Nephron (organoid): ENCODE results near the gene BRD7.

Experiments used
- H3K27ac Mint-ChIP-seq, 3 experiments: 2 replicates each; pipeline ENCODE4 v1.8.0; 2020; ENCODE audit warnings: mixed read lengths in 3 of 3, mild to moderate bottlenecking in 2 of 3, moderate library complexity in 1 of 3
- H3K27me3 Mint-ChIP-seq: 2 replicates; pipeline ENCODE4 v1.8.0; 2021; ENCODE audit warnings: low read depth, mild to moderate bottlenecking, moderate library complexity, mixed read lengths
- H3K36me3 Mint-ChIP-seq: 2 replicates; pipeline ENCODE4 v1.8.0; 2020; ENCODE audit warnings: low read depth, mixed read lengths
- H3K4me1 Mint-ChIP-seq: 2 replicates; pipeline ENCODE4 v1.8.0; 2020; ENCODE audit warnings: mixed read lengths
- H3K4me3 Mint-ChIP-seq, 3 experiments: 2 replicates each; pipeline ENCODE4 v1.8.0; 2020; ENCODE audit warnings: mild to moderate bottlenecking in 3 of 3, mixed read lengths in 3 of 3, moderate library complexity in 2 of 3
- H3K9me3 Mint-ChIP-seq: 2 replicates; pipeline ENCODE4 v1.8.0; 2020; ENCODE audit warnings: mixed read lengths
- TF ChIP-seq, protein P1 (sequence below), 3 experiments: fragments of 200-600 bp; sonication (generic); IDR thresholded peaks; one replicate each; pipeline ENCODE4 v1.5.0; 2021; ENCODE audit warnings: antibody characterized with exemption in 3 of 3; ENCODE audit not compliant: unreplicated experiment in 3 of 3

BRD7 gene

DNA sequence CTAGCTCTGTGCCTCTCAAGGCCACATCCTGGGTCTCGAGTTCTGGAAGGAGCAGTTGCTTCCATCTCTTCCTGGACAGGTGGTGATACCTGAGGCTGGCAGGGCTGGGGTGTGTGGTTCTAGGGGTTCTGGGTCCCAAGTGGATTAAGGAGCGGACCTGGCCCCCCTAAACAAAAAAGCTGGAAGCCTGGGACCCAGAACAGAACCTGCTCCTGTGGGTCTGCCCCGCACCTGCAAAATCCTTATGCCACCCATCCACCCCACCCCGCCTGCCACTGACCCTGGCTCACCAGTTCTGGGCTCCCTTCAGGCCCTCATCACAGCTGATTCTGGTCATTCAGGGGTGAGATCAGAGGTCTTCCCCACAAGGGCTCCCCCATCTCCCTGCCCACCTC is 57.7 kb downstream of the BRD7 start:
- no peak overlapping the region for H3K27ac Mint-ChIP-seq
- H3K36me3 Mint-ChIP-seq: peaks cover 23% of the 10 kb centered on the region
- no peaks in the 10 kb centered on the region for H3K4me1 Mint-ChIP-seq
- no peak overlapping the region for H3K4me3 Mint-ChIP-seq
- no peaks in the 10 kb centered on the region for H3K9me3 Mint-ChIP-seq
- no peaks in the 10 kb centered on the region for H3K27me3 Mint-ChIP-seq
- TF ChIP-seq, protein P1, sequence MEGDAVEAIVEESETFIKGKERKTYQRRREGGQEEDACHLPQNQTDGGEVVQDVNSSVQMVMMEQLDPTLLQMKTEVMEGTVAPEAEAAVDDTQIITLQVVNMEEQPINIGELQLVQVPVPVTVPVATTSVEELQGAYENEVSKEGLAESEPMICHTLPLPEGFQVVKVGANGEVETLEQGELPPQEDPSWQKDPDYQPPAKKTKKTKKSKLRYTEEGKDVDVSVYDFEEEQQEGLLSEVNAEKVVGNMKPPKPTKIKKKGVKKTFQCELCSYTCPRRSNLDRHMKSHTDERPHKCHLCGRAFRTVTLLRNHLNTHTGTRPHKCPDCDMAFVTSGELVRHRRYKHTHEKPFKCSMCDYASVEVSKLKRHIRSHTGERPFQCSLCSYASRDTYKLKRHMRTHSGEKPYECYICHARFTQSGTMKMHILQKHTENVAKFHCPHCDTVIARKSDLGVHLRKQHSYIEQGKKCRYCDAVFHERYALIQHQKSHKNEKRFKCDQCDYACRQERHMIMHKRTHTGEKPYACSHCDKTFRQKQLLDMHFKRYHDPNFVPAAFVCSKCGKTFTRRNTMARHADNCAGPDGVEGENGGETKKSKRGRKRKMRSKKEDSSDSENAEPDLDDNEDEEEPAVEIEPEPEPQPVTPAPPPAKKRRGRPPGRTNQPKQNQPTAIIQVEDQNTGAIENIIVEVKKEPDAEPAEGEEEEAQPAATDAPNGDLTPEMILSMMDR (IDR thresholded peaks at IDR 0.05; ENCODE audit: unreplicated experiment in 3 of 3): no peak

DNA sequence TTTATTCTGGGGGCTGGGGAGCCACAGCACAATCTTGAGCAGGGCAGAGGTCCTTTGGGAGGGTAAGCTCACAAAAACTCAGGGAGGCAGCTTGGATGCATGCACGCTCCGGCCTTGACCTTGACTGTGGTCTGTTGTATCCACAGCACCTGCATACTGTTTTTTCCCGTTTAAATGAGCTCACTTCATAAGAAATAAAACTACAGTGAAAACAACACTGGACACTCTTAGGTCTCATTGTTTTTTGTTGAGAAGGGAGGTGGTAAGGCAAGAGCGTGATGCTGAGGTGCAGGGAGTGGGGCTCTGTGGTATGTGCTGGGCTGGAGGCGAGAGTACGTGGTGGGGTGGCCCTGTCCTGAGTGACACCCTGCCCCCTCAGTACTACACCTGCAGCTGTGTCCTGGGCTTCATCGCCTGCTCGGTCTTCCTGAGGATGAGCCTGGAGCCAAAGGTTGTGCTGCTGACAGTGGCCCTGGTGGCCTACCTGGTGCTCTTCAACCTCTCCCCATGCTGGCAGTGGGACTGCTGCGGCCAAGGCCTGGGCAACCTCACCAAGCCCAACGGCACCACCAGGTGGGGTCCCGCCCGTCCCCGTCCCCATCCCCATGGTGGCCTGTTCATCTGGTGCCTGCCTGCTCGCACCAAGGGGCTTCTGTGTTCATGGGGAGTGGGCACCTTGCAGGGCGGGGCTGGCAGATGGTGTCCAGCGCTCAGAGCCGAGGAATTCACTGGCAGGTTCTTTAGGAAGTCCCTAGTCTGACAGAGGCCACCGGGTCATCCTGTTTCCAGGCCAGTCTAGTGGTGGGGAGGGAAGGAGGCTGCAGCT is 58.3 kb downstream of the BRD7 start:
- Mint-ChIP-seq H3K9me3 (no peaks in the 10 kb centered on the region), H3K27me3 (no peaks in the 10 kb centered on the region), H3K36me3 (peaks cover 18% of the 10 kb centered on the region), H3K4me3 (no peak overlapping the region), H3K27ac (peak overlapping the region in 2 of 3 experiments; percentile 2 to 76), H3K4me1 (no peaks in the 10 kb centered on the region)
- TF ChIP-seq, protein P1 (IDR thresholded peaks at IDR 0.05; ENCODE audit: unreplicated experiment in 3 of 3): no peak

DNA sequence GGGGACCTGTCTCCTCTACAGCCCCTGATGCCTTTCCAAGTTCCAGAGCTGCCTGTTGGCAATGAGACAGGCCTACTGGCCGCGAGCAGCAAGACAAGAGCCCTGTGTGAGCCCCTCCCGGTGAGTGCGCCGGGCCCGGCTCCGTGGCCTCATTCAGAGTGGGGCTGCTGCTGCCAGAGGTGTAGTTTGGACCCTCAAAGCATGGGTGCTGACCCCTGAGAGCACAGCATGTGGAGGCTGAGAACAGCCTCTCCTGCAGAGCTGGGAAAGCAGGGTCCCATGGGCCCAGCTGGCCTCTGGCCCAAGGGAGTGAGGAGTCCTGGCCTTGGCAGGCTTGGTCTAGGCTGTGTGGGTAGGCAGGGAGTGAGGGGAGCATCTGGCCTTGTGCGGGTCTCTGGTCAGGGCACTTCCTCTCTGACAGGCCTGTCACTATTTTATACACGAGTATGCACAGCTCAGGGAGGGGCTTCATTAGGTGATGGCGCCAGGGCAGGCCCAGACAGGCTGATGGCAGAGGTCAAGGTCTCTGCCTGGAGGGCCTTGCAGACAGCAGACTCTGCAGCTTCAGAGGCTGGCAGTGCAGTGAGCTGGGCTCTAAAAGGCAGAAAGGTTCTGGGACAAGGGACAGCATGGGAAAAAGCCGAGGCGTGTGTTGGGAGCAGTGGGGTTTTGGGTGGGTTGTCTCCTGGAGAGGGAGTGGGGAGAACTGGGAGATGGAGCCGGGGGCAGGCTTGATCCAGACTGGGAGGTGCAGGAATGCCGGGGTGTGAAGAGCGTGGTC is 59.1 kb downstream of the BRD7 start:
- peaks cover 10% of the 10 kb centered on the region for H3K36me3 Mint-ChIP-seq
- H3K27ac Mint-ChIP-seq: peak overlapping the region in 2 of 3 experiments; percentile 2 to 76
- no peaks in the 10 kb centered on the region for H3K9me3 Mint-ChIP-seq
- no peak overlapping the region for H3K4me3 Mint-ChIP-seq
- TF ChIP-seq, protein P1 (IDR thresholded peaks at IDR 0.05; ENCODE audit: unreplicated experiment in 3 of 3): no peak
- no peaks in the 10 kb centered on the region for H3K27me3 Mint-ChIP-seq
- H3K4me1 Mint-ChIP-seq: no peaks in the 10 kb centered on the region

DNA sequence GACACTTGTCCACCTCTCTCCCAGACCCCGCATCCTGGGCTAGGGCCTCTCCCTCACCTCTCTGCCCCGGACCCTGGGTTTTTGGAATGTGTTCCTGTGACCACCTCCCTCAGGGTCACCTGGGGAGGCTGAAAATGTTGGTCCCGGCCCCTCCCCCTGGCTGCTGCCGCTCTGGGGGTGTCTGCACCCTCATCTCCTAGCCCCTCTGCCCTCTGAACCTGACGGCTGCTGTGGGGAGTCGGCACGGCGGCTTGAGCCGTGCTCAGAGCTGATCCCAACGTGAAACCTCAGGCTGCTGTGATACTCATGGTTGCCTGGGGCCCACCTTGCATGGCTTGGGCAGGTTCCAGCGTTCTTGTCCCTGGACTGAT is 59.6 kb downstream of the BRD7 start:
- no peaks in the 10 kb centered on the region for H3K27me3 Mint-ChIP-seq
- peaks cover 9% of the 10 kb centered on the region for H3K36me3 Mint-ChIP-seq
- H3K4me3 Mint-ChIP-seq: no peak overlapping the region
- no peaks in the 10 kb centered on the region for H3K9me3 Mint-ChIP-seq
- no peak overlapping the region for H3K27ac Mint-ChIP-seq
- TF ChIP-seq, protein P1 (IDR thresholded peaks at IDR 0.05; ENCODE audit: unreplicated experiment in 3 of 3): no peak
- no peaks in the 10 kb centered on the region for H3K4me1 Mint-ChIP-seq

DNA sequence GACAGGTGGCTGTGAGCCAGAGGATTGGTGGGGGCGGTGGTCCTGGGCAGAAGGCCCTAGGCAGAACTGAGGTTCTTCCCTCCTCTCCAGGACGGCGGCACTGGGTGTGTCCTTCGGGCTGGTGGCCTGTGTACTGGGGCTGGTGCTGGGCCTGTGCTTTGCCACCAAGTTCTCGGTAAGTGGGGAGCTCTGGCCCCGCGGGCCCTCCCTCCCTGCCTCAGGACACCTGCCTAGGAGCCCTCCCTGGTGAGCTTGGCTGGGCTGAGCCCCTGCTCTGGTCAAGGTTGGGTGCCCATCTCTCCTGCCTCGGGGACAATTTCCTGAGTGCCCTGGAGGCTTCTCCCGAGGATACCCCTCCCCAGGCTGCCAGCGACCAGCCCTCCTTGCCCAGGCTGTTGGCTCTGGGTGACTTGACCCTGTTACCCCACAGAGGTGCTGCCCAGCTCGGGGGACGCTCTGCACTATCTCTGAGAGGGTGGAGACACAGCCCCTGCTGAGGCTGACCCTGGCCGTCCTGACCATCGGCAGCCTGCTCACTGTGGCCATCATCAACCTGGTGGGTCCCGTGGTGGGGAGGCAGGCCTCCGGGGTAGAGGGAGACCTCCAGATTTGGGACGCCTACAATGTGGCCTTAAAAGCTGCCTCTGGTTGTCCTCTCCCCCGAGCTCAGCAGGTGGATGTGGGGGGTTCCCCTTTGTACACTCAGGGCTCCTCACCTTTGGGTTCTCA is 60.4 kb downstream of the BRD7 start:
- Mint-ChIP-seq H3K36me3 (peaks cover 5% of the 10 kb centered on the region), H3K9me3 (no peaks in the 10 kb centered on the region), H3K4me1 (no peaks in the 10 kb centered on the region), H3K4me3 (no peak overlapping the region), H3K27ac (no peak overlapping the region), H3K27me3 (peaks cover under 1% of the 10 kb centered on the region)
- TF ChIP-seq, protein P1 (IDR thresholded peaks at IDR 0.05; ENCODE audit: unreplicated experiment in 3 of 3): no peak
